A549 treated with Hydrocortisone at 1 μM for 4 hours (cell line): ENCODE results near the gene STK17A. TPM values are rescaled to one million over a fixed set of nuclear protein-coding genes. Genes with fewer than 3 reads are reported as not detected.

ENCODE experiments used
- total RNA-seq: library from RNA; stranded (reverse); fragments of 200-300 nt; extraction: Qiagen RNA extraction; gene quantifications from 5 replicates; pipeline ENCODE4 v1.2.3, GENCODE V29; 2022

Gene STK17A
- 22.6 to 25.5 TPM (median 24.4 TPM) in 5 replicates for total RNA-seq

DNA sequence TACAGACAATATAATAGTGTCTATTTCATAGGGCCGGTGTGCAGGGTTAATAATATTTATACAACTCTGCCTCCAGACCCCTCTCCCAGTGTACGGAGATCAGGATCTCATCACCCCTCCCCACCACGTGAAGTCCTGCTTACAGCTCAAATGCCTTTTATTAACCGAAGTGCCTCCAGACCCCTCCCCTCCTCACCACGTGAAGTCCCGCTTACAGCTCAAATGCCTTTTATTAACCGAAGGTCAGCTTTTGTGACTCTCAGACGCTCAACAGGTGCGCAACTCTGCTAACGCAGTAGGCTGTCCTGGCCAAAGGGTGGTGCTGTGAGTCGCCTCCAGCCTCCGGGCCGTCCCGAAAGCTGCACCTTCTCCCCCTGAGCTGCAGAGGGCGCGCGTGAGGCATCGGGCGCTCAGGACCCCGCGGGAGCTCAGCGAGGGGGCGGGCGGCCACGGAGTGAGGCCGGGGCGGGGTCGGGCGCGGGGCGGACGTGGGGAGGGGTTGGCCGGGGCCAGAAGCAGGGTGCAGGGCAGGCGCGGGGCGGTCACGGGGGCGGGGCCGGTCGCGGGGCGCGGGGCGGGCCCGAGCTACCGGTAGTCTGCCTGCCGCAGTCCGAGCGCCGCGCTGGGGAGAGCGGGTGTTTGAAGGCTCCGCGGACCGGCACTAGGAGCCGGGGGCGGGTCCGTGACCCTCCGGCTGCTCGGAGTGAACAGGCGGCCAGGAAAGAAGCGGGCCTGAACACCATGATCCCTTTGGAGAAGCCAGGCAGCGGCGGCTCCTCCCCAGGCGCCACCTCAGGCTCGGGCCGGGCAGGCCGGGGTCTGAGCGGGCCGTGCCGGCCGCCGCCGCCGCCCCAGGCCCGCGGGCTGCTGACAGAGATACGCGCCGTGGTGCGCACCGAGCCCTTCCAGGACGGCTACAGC lies at the start of gene STK17A:
STK17A (plus strand) TSS at position 606 of the 921 bp plus-strand sequence; CDS start at position 742, 136 bp downstream.

Other genes with a start within 250 kb of the STK17A start
- gene COA1, start 146.4 kb downstream of the STK17A start, total RNA-seq: 86.8 to 92.2 TPM (median 90.1 TPM) in 5 replicates
- gene BLVRA, start 175.6 kb downstream of the STK17A start, total RNA-seq: 68.8 to 84.5 TPM (median 74.3 TPM) in 5 replicates